ENCODE data around the gene CALN1. TPM values are rescaled to one million over a fixed set of nuclear protein-coding genes. Genes with fewer than 3 reads are reported as not detected.

CALN1 gene
- total RNA-seq, 1 donor from 2014 or later: not detected

GRCh38 chr7:71817916-71818315 lies 594.2 kb downstream of the CALN1 start:
- DNase-seq (ENCODE audit: extremely low spot score, unreplicated experiment): no peak
- Mint-ChIP-seq H3K27ac (ENCODE audit: unreplicated experiment) (no peak overlapping the region), H3K4me1 (ENCODE audit: unreplicated experiment) (peaks cover 4% of the 10 kb centered on the region), H3K36me3 (ENCODE audit: unreplicated experiment) (no peaks in the 10 kb centered on the region), H3K27me3 (ENCODE audit: unreplicated experiment) (no peaks in the 10 kb centered on the region), H3K9me3 (ENCODE audit: unreplicated experiment) (peaks cover 8% of the 10 kb centered on the region), H3K4me3 (ENCODE audit: unreplicated experiment) (no peak overlapping the region)
- TF ChIP-seq CTCF (IDR thresholded peaks at IDR 0.05): no peak

GRCh38 chr7:71808115-71808514 lies 604.0 kb downstream of the CALN1 start:
- Mint-ChIP-seq H3K9me3 (ENCODE audit: unreplicated experiment) (peaks cover 11% of the 10 kb centered on the region), H3K27me3 (ENCODE audit: unreplicated experiment) (no peaks in the 10 kb centered on the region), H3K4me3 (ENCODE audit: unreplicated experiment) (no peak overlapping the region), H3K36me3 (ENCODE audit: unreplicated experiment) (no peaks in the 10 kb centered on the region), H3K4me1 (ENCODE audit: unreplicated experiment) (no peaks in the 10 kb centered on the region), H3K27ac (ENCODE audit: unreplicated experiment) (no peak overlapping the region)
- no peak for DNase-seq (ENCODE audit: extremely low spot score, unreplicated experiment)
- TF ChIP-seq CTCF (IDR thresholded peaks at IDR 0.05): no peak

GRCh38 chr7:71804256-71804655 lies 607.9 kb downstream of the CALN1 start:
- Mint-ChIP-seq H3K36me3 (ENCODE audit: unreplicated experiment) (no peaks in the 10 kb centered on the region), H3K4me3 (ENCODE audit: unreplicated experiment) (no peak overlapping the region), H3K9me3 (ENCODE audit: unreplicated experiment) (peaks cover 11% of the 10 kb centered on the region), H3K4me1 (ENCODE audit: unreplicated experiment) (no peaks in the 10 kb centered on the region), H3K27me3 (ENCODE audit: unreplicated experiment) (no peaks in the 10 kb centered on the region), H3K27ac (ENCODE audit: unreplicated experiment) (no peak overlapping the region)
- no peak for TF ChIP-seq CTCF (IDR thresholded peaks at IDR 0.05)
- DNase-seq (ENCODE audit: extremely low spot score, unreplicated experiment): no peak

GRCh38 chr7:71801976-71802375 lies 610.2 kb downstream of the CALN1 start:
- H3K4me3 Mint-ChIP-seq (ENCODE audit: unreplicated experiment): no peak overlapping the region
- no peak for TF ChIP-seq CTCF (IDR thresholded peaks at IDR 0.05)
- no peaks in the 10 kb centered on the region for H3K27me3 Mint-ChIP-seq (ENCODE audit: unreplicated experiment)
- DNase-seq (ENCODE audit: extremely low spot score, unreplicated experiment): no peak
- no peak overlapping the region for H3K27ac Mint-ChIP-seq (ENCODE audit: unreplicated experiment)
- H3K4me1 Mint-ChIP-seq (ENCODE audit: unreplicated experiment): no peaks in the 10 kb centered on the region
- no peaks in the 10 kb centered on the region for H3K36me3 Mint-ChIP-seq (ENCODE audit: unreplicated experiment)
- peaks cover 10% of the 10 kb centered on the region for H3K9me3 Mint-ChIP-seq (ENCODE audit: unreplicated experiment)

GRCh38 chr7:71800321-71800720 lies 611.8 kb downstream of the CALN1 start:
- Mint-ChIP-seq H3K4me1 (ENCODE audit: unreplicated experiment) (no peaks in the 10 kb centered on the region), H3K36me3 (ENCODE audit: unreplicated experiment) (no peaks in the 10 kb centered on the region)
- no peak for TF ChIP-seq CTCF (IDR thresholded peaks at IDR 0.05)

More at GRCh38 chr7:71800321-71800720, 611.8 kb downstream of the CALN1 start:
- H3K27me3 Mint-ChIP-seq (ENCODE audit: unreplicated experiment): no peaks in the 10 kb centered on the region
- no peak for DNase-seq (ENCODE audit: extremely low spot score, unreplicated experiment)
- H3K9me3 Mint-ChIP-seq (ENCODE audit: unreplicated experiment): peaks cover 4% of the 10 kb centered on the region
- no peak overlapping the region for H3K4me3 Mint-ChIP-seq (ENCODE audit: unreplicated experiment)
- H3K27ac Mint-ChIP-seq (ENCODE audit: unreplicated experiment): no peak overlapping the region

Data from osteocyte (in vitro differentiated cells).